ENCODE results near the gene TMEM132D. TPM values are rescaled to one million over a fixed set of nuclear protein-coding genes. Genes with fewer than 3 reads are reported as not detected.

Gene TMEM132D
- total and polyA plus RNA-seq, 2 of the 4 experiments (the other 2 are of a cell fraction): not detected

DNA sequence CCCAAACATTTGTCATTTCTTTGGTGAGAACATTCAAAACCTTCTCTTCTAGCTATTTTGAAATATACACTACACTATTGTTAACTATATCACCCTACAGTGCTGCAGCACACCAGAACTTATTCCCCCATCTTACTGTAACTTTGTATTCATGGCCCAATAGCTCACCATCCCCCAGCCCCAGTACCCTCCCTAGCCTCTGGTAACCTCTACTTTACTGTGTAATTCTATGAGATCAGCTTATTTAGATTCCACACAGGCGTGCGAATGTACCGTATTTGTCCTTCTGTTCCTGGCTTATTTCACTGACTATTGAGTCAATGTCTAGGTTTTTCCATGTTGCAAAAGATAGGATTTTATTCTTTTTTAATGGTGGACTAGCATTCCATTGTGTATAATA, 469.0 kb downstream of the TMEM132D start:
- Histone ChIP-seq H3K9me3 (ENCODE audit: control insufficient read depth, insufficient read depth, low read length) (peaks cover 19% of the 10 kb centered on the region), H2BK20ac (ENCODE audit: low read depth, low read length) (no peak overlapping the region), H3K23ac (ENCODE audit: low read depth, low read length) (no peak overlapping the region), H2AFZ (replicated peaks; ENCODE audit: low read length, poor library complexity) (no peak overlapping the region), H3K36me3 (ENCODE audit: control insufficient read depth, insufficient read depth, low read length) (no peaks in the 10 kb centered on the region), H3K9ac (ENCODE audit: low read depth, low read length) (no peak overlapping the region), H2BK120ac (ENCODE audit: low read depth, low read length) (no peak overlapping the region), H2BK5ac (ENCODE audit: low read depth, low read length, poor library complexity, severe bottlenecking) (no peak overlapping the region), H4K8ac (ENCODE audit: low read depth in 2 of 2, low read length in 2 of 2) (no peak overlapping the region), H3K18ac (ENCODE audit: low read depth, low read length) (no peak overlapping the region), H3K4me2 (ENCODE audit: low read depth, low read length) (no peak overlapping the region), H2BK15ac (ENCODE audit: low read depth, low read length) (no peak overlapping the region), H3K27ac (ENCODE audit: insufficient read depth, low read length) (no peak overlapping the region), H3K27me3 (ENCODE audit: control insufficient read depth, insufficient read depth, low read length) (no peaks in the 10 kb centered on the region), H3K4me3 (ENCODE audit: insufficient read depth, low read depth, low read length) (no peak overlapping the region), H3K14ac (replicated peaks; ENCODE audit: low read depth, low read length) (no peak overlapping the region), H3K79me1 (ENCODE audit: low read depth in 1 of 2, low read length in 2 of 2) (no peaks in the 10 kb centered on the region), H2AK9ac (replicated peaks; ENCODE audit: low read depth, low read length, poor library complexity) (no peak overlapping the region), H3K4ac (ENCODE audit: low read depth, low read length) (no peak overlapping the region), H4K20me1 (ENCODE audit: insufficient read depth, low read length) (no peaks in the 10 kb centered on the region), H3K4me1 (ENCODE audit: control insufficient read depth, insufficient read depth, low read length) (no peaks in the 10 kb centered on the region), H2AK5ac (ENCODE audit: low read depth, low read length) (no peak overlapping the region), H3K9me1 (ENCODE audit: insufficient read depth, low read length) (no peaks in the 10 kb centered on the region), H4K5ac (ENCODE audit: low read depth, low read length) (no peak overlapping the region), H3K56ac (ENCODE audit: extremely low read depth, insufficient read depth, low read length) (no peak overlapping the region), H4K91ac (ENCODE audit: insufficient read depth, low read depth, low read length) (no peak overlapping the region)
- WGBS, 2 experiments (ENCODE audit: extremely low coverage in 2 of 2, insufficient read length in 1 of 2): no CpG with 5 or more reads among the region's 3 CpGs
- in situ Hi-C loops (cut with MboI; ENCODE audit: low sequenced_read_pairs) (no loop called here), dilution Hi-C loops (cut with HindIII; ENCODE audit: low sequenced_read_pairs, unreplicated experiment) (no loop called here), intact Hi-C loops (cut with micrococcal nuclease) (no loop called here)
- ChIA-PET POLR2A (ENCODE audit: unreplicated experiment) (no interaction called here), CTCF (no interaction called here)
- no peak for TF ChIP-seq NFE2L2 (IDR thresholded peaks at IDR 0.05; ENCODE audit: low read depth, low read length)
- no peak for TF ChIP-seq BHLHE40 (IDR thresholded peaks at IDR 0.05; ENCODE audit: low read depth, low read length)
- no peak for TF ChIP-seq SMC3 (IDR thresholded peaks at IDR 0.05; ENCODE audit: low read depth, low read length)
- TF ChIP-seq MAFK (IDR thresholded peaks at IDR 0.05; ENCODE audit: low read depth, low read length): no peak
- no peak for TF ChIP-seq USF2 (IDR thresholded peaks at IDR 0.05; ENCODE audit: low read depth, low read length)
- no peak for TF ChIP-seq CHD1 (IDR thresholded peaks at IDR 0.05; ENCODE audit: low read depth, low read length)
- TF ChIP-seq CEBPB (IDR thresholded peaks at IDR 0.05; ENCODE audit: low read depth, low read length): no peak
- TF ChIP-seq MAZ (IDR thresholded peaks at IDR 0.05; ENCODE audit: borderline replicate concordance, low read depth, low read length): no peak
- TF ChIP-seq POLR2A (IDR thresholded peaks at IDR 0.05; ENCODE audit: low read depth, low read length): no peak
- BruUV-seq (replicated peaks): no TSS peak
- DNase-seq: no peak
- ATAC-seq (ENCODE audit: low read depth): no peak
